Mononuclear cell (primary cell): ENCODE results near the gene MRPS16. TPM values are rescaled to one million over a fixed set of nuclear protein-coding genes. Genes with fewer than 3 reads are reported as not detected.

Experiments
- H3K27me3 ChIP-seq: 2 replicates; pipeline ENCODE4 v1.6.0; 2011; ENCODE audit warnings: low read length, control low read depth; ENCODE audit not compliant: insufficient read depth
- H3K4me1 ChIP-seq: 2 replicates; pipeline ENCODE4 v1.5.1; 2011; ENCODE audit warnings: mild to moderate bottlenecking, low read length, control low read depth; ENCODE audit not compliant: insufficient read depth
- H3K4me3 ChIP-seq: 2 replicates; pipeline ENCODE4 v1.5.1; 2011; ENCODE audit warnings: mild to moderate bottlenecking, low read length, moderate library complexity
- H3K9me3 ChIP-seq: 2 replicates; pipeline ENCODE4 v1.5.1; 2011; ENCODE audit warnings: low read depth, mild to moderate bottlenecking, control low read depth, low read length
- total RNA-seq: library from RNA; depleted of rRNA; stranded (reverse); fragments of >200 nt; gene quantifications from one replicate; pipeline ENCODE4 v1.2.3, GENCODE V29; 2012

Gene MRPS16
- total RNA-seq, 1 donor = 27.2 TPM

DNA sequence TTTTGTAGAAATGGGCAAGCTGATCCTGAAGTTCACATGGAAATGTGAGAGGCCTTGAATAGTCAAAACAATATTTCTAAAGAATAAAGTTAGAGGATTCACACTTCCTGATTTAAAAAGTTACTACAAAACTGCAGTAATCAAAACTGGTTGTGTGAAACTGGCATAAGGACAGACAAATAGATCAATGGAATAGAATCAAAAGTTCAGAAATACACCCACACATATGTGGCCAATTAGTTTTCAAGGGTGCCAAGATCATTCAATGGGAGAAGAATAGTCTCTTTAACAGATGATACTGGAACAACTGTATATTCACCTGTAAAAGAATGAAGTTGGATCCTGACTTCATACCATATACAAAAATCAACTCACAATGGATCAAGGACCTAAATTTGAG, 33.1 kb downstream of the MRPS16 start:
- Histone ChIP-seq H3K27me3 (no peaks in the 10 kb centered on the region), H3K9me3 (no peaks in the 10 kb centered on the region), H3K4me3 (no peak overlapping the region), H3K4me1 (no peaks in the 10 kb centered on the region)

DNA sequence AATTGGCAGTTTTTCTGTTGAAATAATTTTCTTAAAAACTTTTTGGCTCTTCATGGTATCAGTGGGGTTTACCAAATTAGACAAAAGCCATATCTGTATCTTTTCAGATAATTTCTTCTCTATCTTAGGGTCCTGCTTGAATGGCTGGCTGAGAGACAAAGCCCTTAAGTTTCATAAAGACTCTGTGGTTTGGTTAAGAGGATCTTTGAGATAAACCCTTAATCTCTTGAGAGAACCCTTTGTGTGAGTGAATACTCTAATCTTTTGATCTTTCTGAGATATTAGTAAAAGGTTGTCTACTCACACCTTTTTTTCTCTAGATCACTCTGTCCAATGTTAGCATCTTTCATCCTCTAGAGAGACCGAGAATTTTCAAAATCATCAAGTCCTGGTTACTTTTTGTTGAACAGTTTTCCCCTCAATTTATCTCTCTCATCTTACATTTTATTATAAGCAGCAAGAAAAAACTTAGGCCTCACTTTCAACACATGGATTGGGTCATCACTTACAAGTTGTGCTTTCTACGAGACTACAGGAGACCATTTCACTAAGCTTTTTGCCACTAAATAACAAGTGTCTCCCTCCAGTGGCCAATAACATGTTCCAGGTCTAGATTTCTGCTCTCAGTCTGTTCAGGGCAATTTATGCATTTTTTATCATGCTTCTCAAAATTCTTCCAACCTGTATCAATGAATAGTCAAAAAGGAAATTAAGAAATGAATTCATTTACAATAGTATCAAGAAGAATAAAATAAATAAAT, 33.8 kb downstream of the MRPS16 start:
- Histone ChIP-seq H3K9me3 (no peaks in the 10 kb centered on the region), H3K4me3 (no peak overlapping the region), H3K27me3 (no peaks in the 10 kb centered on the region), H3K4me1 (no peaks in the 10 kb centered on the region)

DNA sequence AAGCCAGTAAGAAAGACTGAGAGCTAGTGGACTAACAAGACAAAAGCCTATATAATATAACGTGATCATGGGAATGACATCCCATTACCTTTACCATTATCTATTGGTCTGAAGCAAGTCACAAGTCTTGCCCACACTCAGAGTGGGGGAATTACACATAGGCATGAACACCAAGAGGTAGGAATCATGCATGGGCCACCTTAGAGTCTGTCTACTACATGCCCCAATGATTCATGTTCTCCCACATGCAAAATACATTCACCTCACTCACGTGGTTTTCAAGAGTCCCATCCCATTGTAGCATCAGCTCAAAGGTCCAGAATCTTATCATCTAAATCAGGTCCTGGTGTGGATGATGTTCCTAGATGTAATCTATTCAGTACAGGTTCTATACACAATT, 34.8 kb downstream of the MRPS16 start:
- H3K9me3 ChIP-seq = no peaks in the 10 kb centered on the region
- H3K4me1 ChIP-seq = no peaks in the 10 kb centered on the region
- H3K27me3 ChIP-seq = no peaks in the 10 kb centered on the region

DNA sequence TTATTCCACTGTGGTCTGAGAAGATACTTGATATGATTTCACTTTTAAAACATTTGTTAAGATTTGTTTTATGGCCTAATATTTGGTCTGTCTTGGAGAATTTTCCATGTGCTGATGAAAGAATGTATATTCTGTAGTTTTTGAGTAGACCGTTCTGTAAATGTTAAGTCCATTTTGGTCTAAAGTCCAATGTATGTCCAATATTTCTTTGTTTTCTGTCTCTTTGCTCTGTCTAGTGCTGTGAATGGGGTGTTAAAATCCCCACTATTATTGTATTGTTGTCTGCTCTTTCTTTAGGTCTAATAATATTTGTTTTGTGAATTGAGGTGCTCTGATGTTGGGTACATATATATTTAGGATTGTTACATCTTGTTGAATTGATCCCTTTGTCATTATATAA, 36.7 kb downstream of the MRPS16 start:
- Histone ChIP-seq H3K4me1 (no peaks in the 10 kb centered on the region), H3K4me3 (no peak overlapping the region), H3K27me3 (no peaks in the 10 kb centered on the region), H3K9me3 (no peaks in the 10 kb centered on the region)

More for the DNA sequence above, 34.8 kb downstream of the MRPS16 start:
- no peak overlapping the region for H3K4me3 ChIP-seq

DNA sequence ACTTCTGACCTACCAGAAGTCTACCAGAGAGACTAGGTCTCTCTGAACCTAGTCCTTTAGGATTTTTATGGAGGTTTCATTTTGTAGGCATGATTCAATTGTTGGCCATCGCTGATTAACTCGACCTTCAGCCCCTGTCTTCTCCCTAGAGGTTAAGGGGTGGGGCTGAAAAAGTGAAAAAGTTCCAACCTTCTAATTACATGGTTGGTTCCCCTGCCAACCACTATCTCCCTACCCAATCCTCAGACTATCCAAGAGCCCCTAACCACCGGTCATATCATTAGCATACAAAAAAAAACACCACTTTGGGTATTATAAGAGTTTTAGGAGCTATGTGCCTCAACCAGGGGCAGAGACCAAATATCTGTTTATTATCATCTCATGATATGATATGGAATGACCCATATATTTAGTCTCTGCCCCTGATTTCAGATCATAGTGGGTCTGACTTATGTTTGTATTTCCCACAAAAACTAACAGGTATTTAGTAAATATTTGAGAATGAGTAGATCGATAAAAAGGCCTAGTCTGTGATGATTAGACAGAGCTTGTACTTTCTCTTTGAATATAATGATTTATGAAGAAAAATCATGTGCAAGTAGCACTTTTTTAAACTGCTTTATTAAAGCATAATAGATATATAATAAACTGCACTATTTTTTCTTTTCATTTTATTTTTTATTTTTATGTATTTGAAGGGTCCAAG, 41.2 kb downstream of the MRPS16 start:
- Histone ChIP-seq H3K4me1 (no peaks in the 10 kb centered on the region), H3K27me3 (no peaks in the 10 kb centered on the region), H3K4me3 (no peak overlapping the region), H3K9me3 (no peaks in the 10 kb centered on the region)

DNA sequence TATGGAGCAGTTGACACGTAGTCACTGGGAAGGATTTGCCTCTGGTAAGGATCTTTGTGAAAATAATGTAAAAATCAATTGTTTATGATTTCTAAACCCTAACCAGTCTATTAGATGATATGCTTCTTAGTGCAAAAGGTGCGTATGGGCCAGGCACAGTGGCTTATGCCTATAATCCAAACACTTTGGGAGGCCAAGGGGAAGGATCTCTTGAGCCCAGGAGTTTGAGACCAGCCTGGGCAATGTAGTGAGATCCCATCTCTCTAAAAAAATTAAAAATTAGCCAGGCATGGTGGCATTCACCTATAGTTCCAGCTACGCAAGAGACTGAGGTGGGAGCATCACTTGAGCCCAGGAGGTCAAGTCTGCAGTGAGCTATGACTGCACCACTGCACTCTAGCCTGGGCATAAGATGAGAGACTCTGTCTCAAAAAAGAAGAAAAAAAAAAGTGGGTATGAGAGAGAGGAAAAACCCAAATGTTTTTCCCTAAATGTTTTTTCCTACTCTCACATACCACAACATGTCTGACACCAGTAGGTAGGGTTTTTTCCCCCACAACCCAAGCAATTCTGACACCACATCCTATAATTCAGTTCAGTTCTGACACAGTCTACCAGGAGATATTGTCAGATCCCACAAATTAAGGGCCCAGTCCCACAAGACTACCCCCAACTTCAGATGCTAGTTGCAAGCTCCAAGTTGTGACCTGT, 41.9 kb downstream of the MRPS16 start:
- no peaks in the 10 kb centered on the region for H3K27me3 ChIP-seq
- H3K4me3 ChIP-seq = no peak overlapping the region
- no peaks in the 10 kb centered on the region for H3K9me3 ChIP-seq

DNA sequence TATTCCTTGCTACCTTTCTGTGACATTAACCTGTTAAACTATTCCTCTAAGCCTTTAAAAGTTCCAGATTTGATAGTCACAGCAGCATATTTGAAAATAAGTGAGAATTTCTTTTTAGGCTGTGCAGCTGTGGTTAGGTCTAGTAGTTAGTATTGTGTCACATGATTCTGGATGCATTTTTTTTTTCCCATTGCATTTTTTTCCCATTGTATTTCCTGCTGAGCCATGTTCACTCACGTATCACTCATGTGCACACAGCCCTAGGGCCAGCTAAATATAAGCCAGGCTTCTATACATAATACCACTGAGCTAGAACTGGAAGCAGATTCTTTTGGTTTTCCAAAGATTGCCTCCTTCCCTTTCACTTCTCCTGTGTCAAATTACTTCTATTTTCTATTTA, 42.7 kb downstream of the MRPS16 start:
- Histone ChIP-seq H3K4me3 (no peak overlapping the region), H3K4me1 (no peaks in the 10 kb centered on the region), H3K27me3 (no peaks in the 10 kb centered on the region), H3K9me3 (no peaks in the 10 kb centered on the region)

More for the DNA sequence above, 41.9 kb downstream of the MRPS16 start:
- H3K4me1 ChIP-seq = no peaks in the 10 kb centered on the region

DNA sequence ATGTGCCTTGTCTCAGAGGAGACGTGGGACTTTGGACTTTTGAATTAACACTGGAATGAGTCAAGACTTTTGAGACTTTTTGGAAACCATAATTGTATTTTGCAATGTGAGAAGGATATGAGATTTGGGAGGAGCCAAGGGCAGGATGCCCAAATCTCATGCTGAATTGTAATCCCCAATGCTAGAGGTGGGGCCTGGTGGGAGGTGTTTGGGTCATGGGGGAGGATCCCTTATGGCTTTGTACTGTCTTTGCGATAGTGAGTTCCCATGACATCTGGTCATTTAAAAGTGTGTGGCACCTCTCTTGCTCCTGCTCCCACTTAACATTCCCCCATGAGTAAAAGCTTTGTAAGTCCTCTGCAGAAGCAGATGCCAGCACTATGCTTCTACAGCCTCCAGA, 44.6 kb downstream of the MRPS16 start:
- Histone ChIP-seq H3K4me3 (no peak overlapping the region), H3K4me1 (no peaks in the 10 kb centered on the region), H3K27me3 (no peaks in the 10 kb centered on the region), H3K9me3 (no peaks in the 10 kb centered on the region)

DNA sequence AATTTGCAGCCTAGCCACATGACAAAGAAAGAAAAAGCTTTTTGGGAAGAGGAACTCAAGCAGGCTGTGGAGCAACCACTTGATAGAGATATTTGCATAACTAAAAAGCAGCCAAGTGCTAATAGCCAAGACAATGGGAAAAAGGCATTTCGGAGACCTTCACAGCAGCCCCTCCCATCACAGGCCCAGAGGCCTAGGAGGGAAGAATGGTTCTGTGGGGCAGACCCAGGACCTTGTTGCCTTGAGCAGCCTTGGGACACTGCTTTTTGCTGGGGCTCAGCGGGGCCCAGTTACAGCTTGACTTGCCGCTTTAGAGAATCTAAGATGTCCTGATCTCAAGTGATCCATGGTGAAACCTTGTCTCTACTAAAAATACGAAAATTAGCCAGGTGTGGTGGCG, 46.1 kb downstream of the MRPS16 start:
- H3K9me3 ChIP-seq = no peaks in the 10 kb centered on the region
- no peak overlapping the region for H3K4me3 ChIP-seq
- H3K27me3 ChIP-seq = no peaks in the 10 kb centered on the region
- H3K4me1 ChIP-seq = no peaks in the 10 kb centered on the region

DNA sequence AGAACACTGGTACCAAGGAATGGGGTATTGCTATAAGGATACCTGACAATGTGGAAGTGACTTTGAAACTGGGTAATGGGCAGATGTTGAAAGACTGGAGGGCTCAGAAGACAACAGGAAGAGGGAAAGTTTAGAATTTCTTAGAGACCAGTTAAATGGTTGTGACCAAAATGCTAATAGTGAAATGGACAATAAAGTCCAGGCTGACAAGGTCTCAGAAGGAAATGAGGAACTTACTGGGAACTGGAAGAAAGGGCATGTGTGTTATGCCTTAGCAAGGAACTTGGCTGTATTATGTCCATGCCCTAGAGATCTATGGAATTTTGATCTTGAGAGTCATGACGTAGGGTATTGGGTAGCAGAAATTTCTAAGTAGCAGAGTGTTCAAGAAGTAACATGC, 46.6 kb downstream of the MRPS16 start:
- H3K4me1 ChIP-seq = no peaks in the 10 kb centered on the region
- no peaks in the 10 kb centered on the region for H3K9me3 ChIP-seq
- no peaks in the 10 kb centered on the region for H3K27me3 ChIP-seq
- no peak overlapping the region for H3K4me3 ChIP-seq

DNA sequence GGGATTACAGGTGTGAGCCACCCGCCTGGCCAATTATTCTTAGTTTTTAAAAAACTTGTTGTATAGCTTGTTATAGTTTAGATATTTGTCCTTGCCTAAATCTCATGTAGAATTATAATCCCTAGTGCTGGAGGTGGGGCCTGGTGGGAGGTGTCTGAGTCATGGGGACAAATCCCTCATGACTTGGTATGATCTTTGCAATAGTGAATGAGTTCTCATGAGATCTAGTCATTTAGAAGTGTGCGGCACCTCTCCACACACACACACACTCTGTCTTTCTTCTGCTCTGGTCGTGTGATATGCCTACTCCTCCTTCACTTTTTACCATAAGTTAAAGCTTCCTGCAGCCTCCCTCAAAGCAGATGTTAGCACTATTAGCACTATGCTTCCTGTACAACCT, 47.4 kb downstream of the MRPS16 start:
- Histone ChIP-seq H3K27me3 (no peaks in the 10 kb centered on the region), H3K4me3 (no peak overlapping the region), H3K9me3 (no peaks in the 10 kb centered on the region), H3K4me1 (no peaks in the 10 kb centered on the region)

Other genes starting within 250 kb of the MRPS16 start
- 26.6 TPM for gene P4HA1, start 155.8 kb downstream of the MRPS16 start, total RNA-seq
- 0.42 TPM for gene NUDT13, start 142.2 kb downstream of the MRPS16 start, total RNA-seq
- gene ECD, start 84.6 kb downstream of the MRPS16 start, total RNA-seq = 67.7 TPM
- gene FAM149B1, start 84.5 kb downstream of the MRPS16 start, total RNA-seq = 8.6 TPM
- 15.5 TPM for gene DNAJC9, start 5.4 kb downstream of the MRPS16 start, total RNA-seq
- 1.3 TPM for gene CFAP70, start 106.2 kb upstream of the MRPS16 start, total RNA-seq
- gene ANXA7, start 161.4 kb upstream of the MRPS16 start, total RNA-seq = 106 TPM
- 0.73 TPM for gene MSS51, start 180.9 kb upstream of the MRPS16 start, total RNA-seq
- gene PPP3CB, start 243.4 kb upstream of the MRPS16 start, total RNA-seq = 13.9 TPM